Suprapubic skin (tissue), 4 donors: ENCODE measurements around the gene DNA2. TPM values are rescaled to one million over a fixed set of nuclear protein-coding genes. Genes with fewer than 3 reads are reported as not detected.
A peak's percentile ranks its signal among the peaks of the same experiment; 100 is the strongest.
"Not testable (repeated sequence)": the region's sequence is repeated elsewhere in the genome, so short reads cannot be mapped to it uniquely, and the experiment has no call there.

Experiments
- DNase-seq, 2 donors: peaks; one replicate each; pipeline ENCODE4 v3.0.0-alpha.2; 2019; ENCODE audit warnings: low spot score in 2 of 2
- H3K27ac ChIP-seq: fragments of 200-600 bp; sonication (generic); one replicate; pipeline ENCODE4 v1.5.1; 2019
- H3K27me3 ChIP-seq: fragments of 200-600 bp; sonication (generic); one replicate; pipeline ENCODE4 v1.5.1; 2019
- H3K36me3 ChIP-seq: fragments of 200-600 bp; sonication (generic); one replicate; pipeline ENCODE4 v1.5.1; 2019
- H3K4me1 ChIP-seq: fragments of 200-600 bp; sonication (generic); one replicate; pipeline ENCODE4 v1.5.1; 2019
- H3K4me3 ChIP-seq: fragments of 200-600 bp; sonication (generic); one replicate; pipeline ENCODE4 v1.5.1; 2019; ENCODE audit warnings: mild to moderate bottlenecking
- H3K9me3 ChIP-seq: fragments of 200-600 bp; sonication (generic); one replicate; pipeline ENCODE4 v1.5.1; 2019
- CTCF ChIP-seq, 2 donors: fragments of 200-600 bp in 1 of 2; fragments of 450-650 bp in 1 of 2; sonication (generic) in 1 of 2; IDR thresholded peaks; one replicate each; pipeline ENCODE4 v1.5.1; 2016 to 2019; ENCODE audit warnings: antibody characterized with exemption in 2 of 2, mild to moderate bottlenecking in 1 of 2, moderate library complexity in 1 of 2
- EP300 ChIP-seq: sonication (generic); formaldehyde crosslinking; IDR thresholded peaks from one replicate; pipeline ENCODE4 v1.6.1; 2017; ENCODE audit warnings: antibody characterized with exemption
- POLR2A ChIP-seq, 2 donors: fragments of 450-650 bp; IDR thresholded peaks; one replicate each; pipeline ENCODE4 v1.6.1; 2017; ENCODE audit warnings: antibody characterized with exemption in 2 of 2, mild to moderate bottlenecking in 2 of 2, moderate library complexity in 2 of 2
- POLR2AphosphoS5 ChIP-seq, 3 donors: sonication (generic); formaldehyde crosslinking; IDR thresholded peaks; one replicate each; pipeline ENCODE4 v1.6.1; 2017; ENCODE audit warnings: antibody characterized with exemption in 3 of 3
- WGBS: methylation state at CpG from one replicate; pipeline ENCODE4 v1.1.5; 2018; 5-methylcytosine and 5-hydroxymethylcytosine counted together
- total RNA-seq, 4 donors: library from RNA; depleted of rRNA; stranded (reverse); fragments of >200 nt; gene quantifications; one replicate each; pipeline ENCODE4 v1.1.0, GENCODE V29; 2016

DNA2 gene
- total RNA-seq = 1 to 10 TPM; 2.4 to 7.2 (median 3.5) TPM

GRCh38 chr10:68471586-68472408 lies at the start of gene DNA2:
Gene DNA2, minus strand, starts transcription at chr10:68471973. Its CDS starts 109 bp downstream, at chr10:68471864.
- TF ChIP-seq POLR2A (IDR thresholded peaks at IDR 0.05) (no peak), CTCF (IDR thresholded peaks at IDR 0.05) (no peak), EP300 (no peak), POLR2AphosphoS5 (IDR thresholded peaks at IDR 0.05) (no peak)
- Histone ChIP-seq H3K4me3 (peak within 1 kb of the TSS; percentile 81), H3K36me3 (peaks cover 4% of the 10 kb centered on the region), H3K9me3 (no peaks in the 10 kb centered on the region), H3K27ac (no peak within 1 kb of the TSS), H3K27me3 (no peaks in the 10 kb centered on the region), H3K4me1 (peaks cover 13% of the 10 kb centered on the region)
- WGBS = 4% methylated on average over 30 of the region's 46 CpGs
- DNase-seq = no peak

- not testable (repeated sequence) for DNase-seq, H3K4me1 ChIP-seq, H3K27me3 ChIP-seq, H3K27ac ChIP-seq, H3K4me3 ChIP-seq, H3K9me3 ChIP-seq
- peaks cover 25% of the 10 kb centered on the region for H3K36me3 ChIP-seq
- 92% methylated on average over 11 of the region's 11 CpGs for WGBS
Observed at GRCh38 chr10:68518609-68519008, 46.8 kb upstream of the DNA2 start.

GRCh38 chr10:68517188-68517587 lies 45.4 kb upstream of the DNA2 start:
- Histone ChIP-seq H3K4me3 (no peak overlapping the region), H3K36me3 (peaks cover 22% of the 10 kb centered on the region), H3K27me3 (no peaks in the 10 kb centered on the region), H3K4me1 (peaks cover 3% of the 10 kb centered on the region), H3K9me3 (no peaks in the 10 kb centered on the region), H3K27ac (no peak overlapping the region)
- 84% methylated on average over 5 of the region's 5 CpGs for WGBS
- TF ChIP-seq POLR2AphosphoS5 (IDR thresholded peaks at IDR 0.05) (no peak), POLR2A (IDR thresholded peaks at IDR 0.05) (no peak), EP300 (no peak), CTCF (IDR thresholded peaks at IDR 0.05) (no peak)
- DNase-seq = peak in 1 of 2 donors; percentile 8

GRCh38 chr10:68516766-68517165 lies 45.0 kb upstream of the DNA2 start:
- no peak overlapping the region for H3K4me3 ChIP-seq
- peaks cover 3% of the 10 kb centered on the region for H3K4me1 ChIP-seq
- no peak overlapping the region for H3K27ac ChIP-seq
- H3K9me3 ChIP-seq = no peaks in the 10 kb centered on the region
- no peak for DNase-seq
- 33% methylated on average over 4 of the region's 4 CpGs for WGBS
- peaks cover 22% of the 10 kb centered on the region for H3K36me3 ChIP-seq
- TF ChIP-seq POLR2AphosphoS5 (IDR thresholded peaks at IDR 0.05) (no peak), CTCF (IDR thresholded peaks at IDR 0.05) (no peak), POLR2A (IDR thresholded peaks at IDR 0.05) (no peak), EP300 (no peak)
- H3K27me3 ChIP-seq = no peaks in the 10 kb centered on the region

- H3K4me3 ChIP-seq, DNase-seq, H3K27me3 ChIP-seq, H3K9me3 ChIP-seq, H3K27ac ChIP-seq, H3K4me1 ChIP-seq: not testable (repeated sequence)
- H3K36me3 ChIP-seq = peaks cover 21% of the 10 kb centered on the region
- 64% methylated on average over 2 of the region's 2 CpGs for WGBS
Observed at GRCh38 chr10:68516216-68516615, 44.4 kb upstream of the DNA2 start.

GRCh38 chr10:68508090-68508489 lies 36.3 kb upstream of the DNA2 start:
- Histone ChIP-seq H3K4me1 (no peaks in the 10 kb centered on the region), H3K27ac (no peak overlapping the region), H3K27me3 (no peaks in the 10 kb centered on the region), H3K4me3 (no peak overlapping the region), H3K9me3 (no peaks in the 10 kb centered on the region), H3K36me3 (peaks cover 19% of the 10 kb centered on the region)
- WGBS = 80% methylated on average over 6 of the region's 6 CpGs
- DNase-seq = no peak
- TF ChIP-seq CTCF (IDR thresholded peaks at IDR 0.05) (no peak), EP300 (no peak), POLR2A (IDR thresholded peaks at IDR 0.05) (no peak), POLR2AphosphoS5 (IDR thresholded peaks at IDR 0.05) (no peak)
